ENCODE data around the gene SPPL3.
"Not testable (repeated sequence)": the region's sequence is repeated elsewhere in the genome, so short reads cannot be mapped to it uniquely, and the experiment has no call there.

Gene SPPL3

DNA sequence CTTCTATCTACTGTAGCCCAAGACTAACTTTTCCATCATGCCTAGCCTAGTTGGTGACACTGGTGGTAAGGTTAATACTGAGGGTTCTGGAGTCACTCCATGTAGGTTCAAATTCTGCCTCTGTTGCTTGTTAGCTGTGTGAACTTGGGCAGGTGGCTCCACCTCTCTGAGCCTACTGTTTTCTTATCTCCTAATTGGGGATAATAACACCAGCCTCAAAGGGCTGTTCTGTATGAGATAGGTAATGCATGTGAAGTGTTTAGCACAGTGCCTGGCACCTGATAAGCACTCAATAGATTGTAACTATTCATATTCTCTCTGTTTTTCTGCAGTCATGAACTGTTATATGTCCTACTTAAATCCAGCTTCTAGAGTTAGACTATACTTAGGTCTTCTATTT is 17.5 kb upstream of the SPPL3 start:
- DNase-seq, result no peak

DNA sequence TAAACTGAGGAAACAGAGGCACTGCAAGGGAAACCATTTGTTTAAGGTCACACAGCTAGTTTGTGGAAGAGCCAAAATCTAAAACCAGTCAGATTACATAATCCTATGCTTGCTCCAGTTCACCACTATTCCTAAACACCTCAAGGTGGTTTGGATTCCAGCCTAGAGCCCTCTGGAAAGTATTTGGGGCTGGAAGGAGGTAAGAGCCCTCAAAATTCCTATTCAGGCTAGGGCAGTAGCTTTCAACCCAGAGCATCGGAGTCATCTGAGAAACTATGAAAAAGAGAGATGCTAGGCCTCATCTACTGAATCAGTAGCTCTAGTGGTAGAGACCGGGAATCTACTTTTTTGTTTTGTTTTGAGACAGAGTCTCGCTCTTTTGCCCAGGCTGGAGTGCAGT is 16.0 kb upstream of the SPPL3 start:
- no peak for DNase-seq

DNA sequence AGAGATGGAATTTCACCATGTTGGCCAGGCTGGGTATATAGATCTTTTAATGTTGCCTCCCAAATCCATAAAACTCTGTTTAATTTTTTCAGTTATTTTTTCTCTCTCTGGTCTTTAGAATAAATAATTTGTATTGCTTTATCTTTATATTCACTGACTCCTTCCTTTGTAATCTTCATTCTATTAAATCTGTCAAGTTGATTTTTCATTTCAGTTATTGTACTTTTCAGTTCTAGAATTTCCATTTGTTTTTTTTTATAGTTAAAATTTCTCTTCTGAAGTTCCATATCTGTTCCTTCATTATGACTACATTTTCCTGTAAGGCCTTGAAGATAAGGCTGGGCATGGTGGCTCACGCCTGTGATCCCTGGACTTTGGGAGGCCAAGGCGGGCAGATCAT is 13.6 kb upstream of the SPPL3 start:
- DNase-seq, result no peak

DNA sequence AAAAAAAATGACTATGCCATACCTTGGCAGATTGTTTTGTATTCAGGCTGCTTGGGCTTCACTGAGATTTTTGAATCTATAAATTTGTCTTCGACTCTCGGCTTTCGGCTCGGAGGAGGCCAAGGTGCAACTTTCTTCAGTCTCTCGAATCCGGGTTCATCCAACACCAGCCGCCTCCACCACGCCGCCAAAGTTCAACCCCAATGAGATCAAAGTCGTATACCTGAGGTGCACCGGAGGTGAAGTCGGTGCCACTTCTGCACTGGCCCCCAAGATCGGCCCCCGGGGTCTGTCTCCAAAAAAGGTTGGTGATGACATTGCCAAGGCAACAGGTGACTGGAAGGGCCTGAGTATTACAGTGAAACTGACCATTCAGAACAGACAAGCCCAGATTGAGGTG is 12.4 kb upstream of the SPPL3 start:
- no peak for DNase-seq

DNA sequence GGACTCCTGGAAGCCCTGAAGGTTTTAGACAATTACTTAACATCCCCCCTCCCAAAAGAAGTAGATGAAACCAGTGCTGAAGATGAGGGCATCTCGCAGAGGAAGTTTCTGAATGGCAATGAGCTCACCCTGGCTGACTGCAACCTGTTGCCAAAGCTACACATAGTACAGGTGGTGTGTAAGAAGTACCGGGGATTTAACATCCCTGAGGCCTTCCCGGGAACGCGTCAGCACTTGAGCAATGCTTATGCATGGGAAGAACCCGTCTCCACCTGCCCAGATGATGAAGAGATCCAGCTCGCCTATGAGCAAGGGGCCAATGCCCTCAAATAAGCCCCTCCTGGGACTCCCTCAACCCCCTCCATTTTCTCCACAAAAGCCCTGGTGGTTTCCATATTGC is 10.6 kb upstream of the SPPL3 start:
- DNase-seq, result no peak

- DNase-seq, result no peak
Measured at GRCh38 chr12:120909633-120910298, 5.6 kb upstream of the SPPL3 start.

- DNase-seq, result no peak
Measured at GRCh38 chr12:120905856-120906384, 1.8 kb upstream of the SPPL3 start.

- DNase-seq, result peak in 49 of 58 donors; percentile 9 to 70 (median 39)
Measured at GRCh38 chr12:120903412-120904196, 554 bp downstream of the SPPL3 start.

DNA sequence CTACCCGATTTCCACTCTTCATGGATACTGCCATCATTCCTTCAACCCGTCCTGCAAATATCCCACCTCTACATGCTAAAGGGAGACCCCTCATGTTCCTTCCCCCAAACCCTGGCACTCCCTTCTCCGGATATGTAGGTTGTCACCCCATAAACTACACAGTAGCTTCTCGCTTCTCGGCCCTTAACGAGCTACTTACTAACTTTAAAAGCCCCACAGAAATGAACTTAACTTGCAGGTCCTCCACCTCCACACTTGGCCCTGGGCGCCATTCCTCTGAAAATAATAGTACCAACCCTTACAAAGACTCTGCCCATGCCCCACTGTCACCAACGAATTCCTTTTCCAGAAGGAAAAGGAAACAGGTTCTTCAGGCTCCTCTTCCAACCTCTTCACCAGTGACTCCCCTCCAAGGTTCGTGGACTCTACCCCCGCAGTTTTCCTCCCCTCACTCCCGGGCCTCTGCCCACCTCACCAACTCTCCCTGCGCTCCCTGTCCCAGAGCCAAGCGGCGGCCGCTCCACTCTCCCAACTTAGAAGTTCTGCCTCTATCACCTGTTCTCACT is 1.2 kb downstream of the SPPL3 start:
- DNase-seq, result no peak

DNA sequence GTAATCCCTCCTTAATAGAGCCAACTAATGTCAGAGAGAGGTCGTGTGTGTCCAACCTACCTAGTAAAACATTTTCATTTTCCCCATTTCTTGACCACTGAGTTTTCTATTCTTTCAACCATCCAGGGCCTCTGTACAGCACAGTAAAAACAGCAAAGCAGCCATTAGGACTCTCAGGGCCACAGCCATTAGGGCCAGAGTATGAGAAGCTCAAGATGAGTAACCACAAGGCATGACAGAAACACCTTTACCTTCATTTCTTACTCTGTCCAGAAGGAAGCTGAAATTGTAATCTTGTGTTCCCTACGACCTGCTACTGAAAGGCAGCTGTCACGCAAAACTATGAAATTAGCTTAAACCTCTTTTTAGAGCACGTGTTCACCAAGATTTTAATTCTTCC is 2.3 kb downstream of the SPPL3 start:
- no peak for DNase-seq

GRCh38 chr12:120901101-120901500 is 3.1 kb downstream of the SPPL3 start:
- DNase-seq, result not testable (repeated sequence)

- no peak for DNase-seq
Measured at GRCh38 chr12:120895532-120895931, 8.6 kb downstream of the SPPL3 start.

GRCh38 chr12:120892265-120892664 is 11.9 kb downstream of the SPPL3 start:
- no peak for DNase-seq

DNA sequence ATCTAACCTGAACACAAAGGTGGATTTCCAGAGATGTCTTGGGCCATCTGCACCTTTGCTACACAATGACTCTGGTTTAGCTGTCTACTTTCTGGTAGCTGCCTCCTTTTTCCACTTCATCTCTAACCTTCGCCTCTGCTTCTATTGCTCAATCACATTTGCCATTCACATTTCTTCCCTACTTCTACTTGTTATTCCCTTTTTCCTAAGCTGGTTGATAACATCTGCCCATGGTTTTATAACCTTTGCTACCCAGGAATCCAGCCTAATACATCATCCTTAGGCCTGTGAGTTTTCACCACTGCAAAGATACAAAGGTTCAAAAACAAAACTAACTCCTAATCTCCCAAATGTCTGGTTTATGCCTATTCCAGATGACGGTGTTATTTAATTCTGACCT is 13.2 kb downstream of the SPPL3 start:
- DNase-seq, result no peak

DNA sequence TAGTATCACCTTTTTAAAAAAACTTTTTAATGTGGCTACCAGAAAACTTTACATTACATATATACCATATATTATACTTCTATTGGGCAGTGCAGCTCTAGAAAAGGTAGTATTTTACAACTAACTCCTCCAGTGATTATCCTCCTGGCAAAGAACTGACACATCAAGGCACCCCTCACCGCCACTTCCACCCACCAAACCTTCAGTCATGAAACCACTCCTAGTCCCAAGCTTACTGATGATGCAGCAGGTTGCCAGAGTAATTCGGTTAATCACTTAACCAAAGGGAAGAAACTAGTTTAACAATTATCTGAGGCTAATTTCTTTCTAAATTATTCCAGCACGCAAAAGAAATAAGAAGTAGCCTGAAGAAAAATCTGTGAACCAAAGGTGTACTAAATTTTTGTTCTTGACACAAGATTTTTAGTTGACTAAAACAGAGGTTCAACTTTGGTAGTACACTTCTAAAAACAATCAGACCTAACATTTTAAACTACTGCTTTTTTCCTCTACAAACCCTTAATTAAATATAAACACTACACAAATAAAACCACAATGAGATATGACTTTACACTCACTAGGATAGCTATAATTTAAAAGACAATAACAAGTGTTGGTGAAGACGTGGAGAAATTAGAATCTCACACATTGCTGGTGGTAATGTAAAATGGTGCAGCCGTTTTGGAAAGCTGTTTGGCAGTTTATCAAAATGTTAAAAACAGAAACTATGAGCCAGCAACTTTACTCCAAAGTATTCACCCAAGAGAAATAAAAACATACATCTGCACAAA is 16.7 kb downstream of the SPPL3 start:
- DNase-seq, result no peak

DNA sequence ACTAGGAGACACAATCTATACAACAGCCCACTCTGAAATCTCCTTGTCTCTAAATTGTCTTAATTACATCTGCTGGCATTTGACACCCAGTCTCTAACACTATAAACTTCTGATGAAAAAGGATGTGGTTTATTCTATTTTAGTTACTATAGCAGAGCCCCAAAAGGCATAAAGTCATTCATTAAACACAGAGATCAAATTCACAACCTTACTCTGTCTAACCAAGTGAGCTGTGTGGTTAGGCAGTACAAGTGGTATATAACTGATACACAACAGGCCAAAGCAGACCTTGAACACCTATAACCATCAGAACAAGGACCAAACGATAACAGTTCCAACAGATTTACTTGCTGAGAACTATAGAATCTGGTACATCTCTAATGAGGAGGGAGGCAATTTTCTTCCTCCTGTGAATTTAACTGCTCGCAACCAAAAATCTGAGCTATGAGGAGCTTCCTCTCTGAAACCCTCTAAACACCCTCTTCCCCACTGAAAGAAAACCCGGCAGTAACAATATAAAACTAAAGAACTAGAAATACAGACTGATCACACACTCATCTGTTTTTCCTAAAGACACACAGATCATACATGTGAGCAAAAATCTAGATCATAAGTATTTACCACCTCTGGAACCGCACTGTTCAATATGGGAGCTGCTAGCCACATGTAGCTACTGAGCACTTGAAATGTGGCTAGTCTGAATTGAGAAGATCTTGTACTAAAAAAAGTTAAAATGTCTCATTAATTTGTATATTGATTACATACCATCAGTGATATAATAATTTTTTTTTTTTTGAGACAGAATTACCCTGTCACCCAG is 17.7 kb downstream of the SPPL3 start:
- DNase-seq, result no peak

GRCh38 chr12:120885521-120885920 is 18.6 kb downstream of the SPPL3 start:
- no peak for DNase-seq

DNA sequence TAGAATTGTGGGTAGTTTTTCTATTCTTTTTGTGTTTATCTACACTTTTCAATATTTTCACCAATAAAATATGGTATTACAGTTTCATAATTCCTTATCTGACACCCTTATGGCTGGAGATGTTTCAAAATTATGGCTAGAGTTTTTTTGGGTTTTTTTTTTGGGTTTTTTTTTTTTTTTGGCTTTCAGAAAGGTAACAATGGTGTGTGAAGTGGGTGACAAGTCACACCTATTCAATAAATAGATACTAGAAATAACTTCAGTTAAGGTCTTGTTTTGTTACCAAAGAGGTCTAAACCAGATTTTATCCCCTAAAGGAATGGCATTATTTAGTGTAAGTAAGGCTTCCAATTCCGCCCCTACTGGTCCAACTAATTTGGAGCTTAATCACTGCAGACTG is 19.5 kb downstream of the SPPL3 start:
- DNase-seq, result no peak

DNA sequence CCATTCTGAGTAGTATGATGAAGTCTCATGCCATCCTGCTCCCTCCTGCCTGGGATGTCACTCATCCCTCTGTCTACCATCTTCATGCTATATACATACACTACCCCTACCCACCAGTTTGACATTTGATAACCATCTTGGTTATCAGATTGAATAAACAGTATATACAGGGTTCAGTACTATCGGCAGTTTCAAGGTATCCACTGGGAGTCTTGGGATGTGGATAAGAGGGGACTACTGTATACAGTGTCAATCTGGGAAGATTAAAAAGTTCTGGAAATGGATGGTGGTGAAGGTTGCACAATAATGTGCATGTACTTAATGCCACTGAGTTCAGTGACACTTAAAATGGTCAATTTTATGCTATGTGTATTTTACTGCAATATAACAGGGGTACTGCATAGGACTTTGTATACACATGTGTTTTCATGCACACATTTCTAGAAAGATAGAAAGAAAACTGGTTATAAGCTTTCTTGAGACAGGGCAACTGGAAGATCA is 22.1 kb downstream of the SPPL3 start:
- DNase-seq, result no peak

DNA sequence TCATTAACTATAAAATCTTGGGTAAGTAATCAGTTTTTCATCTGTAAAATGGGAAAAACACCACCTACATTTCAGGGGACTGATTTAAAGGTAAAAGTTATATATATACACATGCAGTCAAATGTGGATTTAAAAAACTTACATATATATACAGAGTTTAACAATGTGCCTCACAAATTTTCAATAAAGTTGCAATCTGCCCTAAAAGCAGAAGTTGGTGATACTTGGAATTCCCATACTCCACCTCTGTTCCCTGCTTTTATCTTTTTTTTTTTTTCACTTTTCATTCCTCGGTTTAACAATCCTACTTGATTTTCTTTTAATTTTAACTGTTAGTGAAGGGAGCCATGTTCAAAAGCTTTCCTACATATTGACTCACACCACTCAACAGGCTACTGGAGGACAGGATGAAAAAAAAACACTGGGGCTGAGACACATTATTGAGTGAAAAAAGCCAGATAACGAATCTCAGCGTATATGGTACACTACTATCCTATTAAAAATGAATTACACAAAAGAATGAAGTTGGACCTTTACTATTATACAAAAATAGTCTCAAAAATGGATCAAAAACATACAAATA is 24.3 kb downstream of the SPPL3 start:
- DNase-seq, result no peak
